ENCODE results near the gene RSPH3.
"Not testable (repeated sequence)": the region's sequence is repeated elsewhere in the genome, so short reads cannot be mapped to it uniquely, and the experiment has no call there.

RSPH3 gene, protein sequence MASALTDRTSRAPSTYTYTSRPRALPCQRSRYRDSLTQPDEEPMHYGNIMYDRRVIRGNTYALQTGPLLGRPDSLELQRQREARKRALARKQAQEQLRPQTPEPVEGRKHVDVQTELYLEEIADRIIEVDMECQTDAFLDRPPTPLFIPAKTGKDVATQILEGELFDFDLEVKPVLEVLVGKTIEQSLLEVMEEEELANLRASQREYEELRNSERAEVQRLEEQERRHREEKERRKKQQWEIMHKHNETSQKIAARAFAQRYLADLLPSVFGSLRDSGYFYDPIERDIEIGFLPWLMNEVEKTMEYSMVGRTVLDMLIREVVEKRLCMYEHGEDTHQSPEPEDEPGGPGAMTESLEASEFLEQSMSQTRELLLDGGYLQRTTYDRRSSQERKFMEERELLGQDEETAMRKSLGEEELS

DNA sequence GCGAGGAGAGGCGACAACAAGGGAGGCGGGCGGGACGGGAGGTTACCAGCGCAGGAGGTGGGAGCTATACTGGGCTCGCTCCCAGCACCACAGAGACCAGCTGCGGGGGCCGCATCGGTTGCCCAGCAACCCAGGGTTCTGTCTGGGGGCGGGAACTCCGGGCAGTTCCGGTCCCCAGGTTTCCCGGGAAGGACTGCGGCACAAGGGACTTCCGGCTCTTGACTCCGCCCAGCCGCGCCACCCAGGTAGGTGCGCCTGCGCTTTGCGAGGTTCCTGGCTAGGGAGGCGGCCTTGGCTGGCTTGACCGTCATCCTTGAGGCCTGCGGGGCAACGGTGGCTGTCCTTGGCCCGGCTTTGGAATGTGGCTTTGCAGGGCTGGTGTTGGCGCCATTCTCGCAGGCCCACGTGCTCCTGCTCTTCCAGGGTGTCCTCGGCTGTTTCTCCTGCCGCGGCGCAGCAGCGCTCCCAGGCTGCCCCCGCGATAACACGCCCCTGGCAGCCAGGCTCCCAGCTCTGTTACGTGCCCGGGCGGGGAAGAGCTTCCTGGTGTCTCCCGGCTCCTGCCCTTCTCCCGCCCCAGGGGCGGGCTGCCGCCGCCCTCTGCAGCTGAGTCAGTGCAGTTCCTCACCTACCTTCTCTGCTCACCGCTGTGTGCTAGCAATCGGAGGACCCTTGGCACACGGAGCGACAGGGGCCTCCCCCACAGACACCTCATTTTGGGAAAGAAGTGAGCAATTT, at the start of gene RSPH3:
Gene RSPH3, minus strand, starts transcription at position 537 of the 738 bp plus-strand sequence. CDS start 652 bp downstream, outside the sequence.
- DNase-seq = peak; percentile 89

DNA sequence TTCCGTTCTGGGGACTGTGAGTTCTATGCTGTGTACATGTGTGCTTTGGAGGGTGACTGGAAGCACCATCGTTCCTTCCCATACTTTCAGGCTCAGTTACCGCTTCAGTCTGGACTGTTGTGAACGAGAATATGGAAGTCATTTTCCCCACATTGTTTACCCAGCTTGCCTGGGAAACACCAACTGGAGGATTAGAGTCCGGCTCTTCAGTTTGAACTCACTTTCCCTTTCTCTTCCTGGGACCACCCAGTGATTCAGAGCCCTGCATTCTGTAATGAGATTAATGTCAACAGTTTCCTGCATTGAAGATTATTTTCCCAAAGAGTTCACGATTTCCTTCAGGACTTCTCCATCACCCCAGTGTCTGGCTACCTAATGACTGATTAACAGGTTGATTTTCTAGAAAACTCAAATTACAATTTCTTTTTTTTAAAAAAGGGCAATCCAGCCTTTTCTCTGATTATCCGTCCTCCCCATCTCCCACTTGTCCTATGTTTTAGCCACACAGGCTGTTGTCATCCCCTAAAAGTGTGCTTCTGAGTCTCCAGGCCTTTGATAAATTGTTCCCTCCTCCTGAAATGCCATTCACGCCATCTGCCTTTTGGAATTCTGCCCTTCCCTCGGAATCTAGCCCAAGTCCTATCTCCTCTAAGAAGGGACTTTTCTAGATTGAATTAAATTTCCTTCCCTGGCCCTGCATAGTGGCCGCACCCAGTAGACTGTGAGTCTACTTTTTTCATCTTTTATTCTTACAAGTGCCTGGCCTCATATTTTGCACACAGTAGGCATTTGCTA, 48.1 kb upstream of the RSPH3 start:
- no peak for DNase-seq

DNA sequence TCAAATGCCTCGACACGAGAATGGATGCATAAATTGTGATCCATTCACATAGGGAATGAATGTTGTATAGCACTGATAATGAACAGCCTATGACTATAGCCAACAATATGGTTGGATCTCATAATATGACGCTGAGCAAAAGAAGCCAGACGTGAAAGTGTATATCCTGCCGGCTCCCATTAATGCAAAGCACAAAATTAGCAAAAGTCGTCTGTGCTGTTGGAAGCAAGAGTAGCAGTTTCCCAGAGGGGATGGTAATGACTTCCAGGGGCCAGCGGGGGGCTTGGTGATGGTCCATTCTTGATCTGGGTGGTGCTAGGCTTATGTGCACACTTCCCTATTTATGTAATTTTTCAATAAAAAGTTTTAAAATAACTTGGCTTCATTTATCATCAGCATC, 45.8 kb upstream of the RSPH3 start:
- no peak for DNase-seq

DNA sequence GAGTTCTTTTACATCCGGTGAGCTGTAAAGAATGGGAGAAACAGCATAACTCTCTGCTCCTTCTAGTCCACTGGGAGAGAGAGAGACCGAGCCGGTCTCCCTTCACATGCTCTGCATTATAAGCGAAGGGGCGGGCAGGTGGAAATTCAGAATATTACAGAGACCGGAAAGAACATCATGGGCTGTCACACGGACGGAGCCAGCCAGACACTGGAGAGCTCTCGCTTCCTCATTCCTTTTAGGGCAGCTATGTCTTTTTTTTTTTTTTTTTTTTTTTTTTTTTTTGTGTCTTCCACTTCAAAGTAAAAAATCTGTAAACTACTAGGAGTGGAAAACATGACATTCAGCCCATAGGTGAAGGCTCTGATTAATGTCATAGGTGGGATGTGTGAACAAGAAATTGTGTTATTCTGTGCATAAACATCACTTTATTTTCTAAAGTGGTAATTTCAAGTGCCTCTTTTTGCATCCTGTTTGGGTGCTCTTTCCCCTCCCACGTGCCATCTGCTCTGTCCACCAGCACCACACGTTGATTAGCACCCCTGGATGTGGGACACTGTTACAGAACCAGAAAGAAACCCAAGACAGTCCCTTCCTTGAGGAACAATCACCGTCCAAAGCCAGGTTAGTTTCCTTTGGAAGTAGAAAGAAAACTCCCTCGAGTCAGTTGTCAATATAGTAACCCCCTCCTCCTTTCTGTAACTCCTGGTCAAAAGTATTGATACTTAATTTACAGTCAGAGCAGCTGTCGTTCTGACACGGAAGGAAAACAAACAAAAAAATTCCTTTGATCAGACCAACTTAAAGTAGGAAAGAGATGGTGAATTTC, 45.1 kb upstream of the RSPH3 start, which contains the start of gene TAGAP:
Gene TAGAP, minus strand, starts transcription at position 93 of the 829 bp plus-strand sequence. CDS start 845 bp downstream, outside the sequence.
- peak; percentile 93 for DNase-seq

DNA sequence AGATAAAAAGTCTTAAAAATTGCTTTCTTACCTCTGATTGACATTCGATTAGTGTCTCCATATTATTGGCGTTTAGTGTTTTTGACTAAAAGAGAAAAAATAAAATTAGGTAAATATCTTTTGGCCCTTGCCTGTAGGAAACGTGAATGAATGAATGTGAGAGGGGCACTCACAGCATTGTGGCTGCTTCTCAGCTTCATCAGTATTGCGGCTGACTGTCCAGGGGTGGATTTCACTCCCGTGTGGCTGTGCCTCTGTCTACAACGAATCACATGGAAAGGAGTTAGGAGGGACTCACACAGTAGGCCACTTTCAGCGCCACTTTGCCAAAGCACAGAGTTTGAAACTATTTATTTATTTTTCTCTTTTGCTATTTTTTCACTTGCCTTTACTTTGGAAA, 43.9 kb upstream of the RSPH3 start:
- DNase-seq = no peak

DNA sequence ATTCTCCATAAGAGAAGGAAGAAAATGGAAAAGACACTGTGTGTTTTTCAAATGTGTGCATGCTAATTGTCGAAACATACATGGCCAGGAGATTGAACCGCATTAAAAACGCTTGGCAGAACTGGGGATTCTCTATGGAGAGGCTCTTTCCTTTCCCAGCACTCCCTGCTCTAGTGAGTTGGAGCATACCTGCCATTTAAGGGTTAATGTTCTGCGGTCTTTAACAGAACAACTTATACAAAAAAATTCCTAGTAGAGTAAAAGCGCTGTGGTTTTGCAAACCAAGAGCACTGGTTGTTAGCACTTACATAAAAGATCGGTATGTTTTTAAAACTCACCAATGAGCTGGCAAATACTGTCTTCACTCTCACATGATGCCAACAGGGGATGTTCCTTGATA, 43.2 kb upstream of the RSPH3 start:
- peak; percentile 35 for DNase-seq

DNA sequence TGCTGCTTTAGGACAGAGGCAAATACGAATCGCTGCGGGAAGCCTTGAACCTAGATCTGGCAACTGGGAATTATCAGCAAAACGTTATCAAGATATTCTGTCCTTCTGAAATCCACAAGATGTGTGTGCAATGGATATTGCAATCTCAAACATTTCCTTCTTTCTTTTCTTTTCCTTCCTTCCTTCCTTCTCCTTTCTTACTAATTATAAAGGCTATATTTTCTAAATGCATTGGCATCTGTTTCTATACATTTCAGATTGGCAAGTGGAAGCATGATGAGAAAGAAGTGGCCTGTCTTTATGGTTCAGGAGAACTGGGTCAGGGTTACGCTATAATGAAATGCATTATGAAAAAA, 42.8 kb upstream of the RSPH3 start:
- no peak for DNase-seq

DNA sequence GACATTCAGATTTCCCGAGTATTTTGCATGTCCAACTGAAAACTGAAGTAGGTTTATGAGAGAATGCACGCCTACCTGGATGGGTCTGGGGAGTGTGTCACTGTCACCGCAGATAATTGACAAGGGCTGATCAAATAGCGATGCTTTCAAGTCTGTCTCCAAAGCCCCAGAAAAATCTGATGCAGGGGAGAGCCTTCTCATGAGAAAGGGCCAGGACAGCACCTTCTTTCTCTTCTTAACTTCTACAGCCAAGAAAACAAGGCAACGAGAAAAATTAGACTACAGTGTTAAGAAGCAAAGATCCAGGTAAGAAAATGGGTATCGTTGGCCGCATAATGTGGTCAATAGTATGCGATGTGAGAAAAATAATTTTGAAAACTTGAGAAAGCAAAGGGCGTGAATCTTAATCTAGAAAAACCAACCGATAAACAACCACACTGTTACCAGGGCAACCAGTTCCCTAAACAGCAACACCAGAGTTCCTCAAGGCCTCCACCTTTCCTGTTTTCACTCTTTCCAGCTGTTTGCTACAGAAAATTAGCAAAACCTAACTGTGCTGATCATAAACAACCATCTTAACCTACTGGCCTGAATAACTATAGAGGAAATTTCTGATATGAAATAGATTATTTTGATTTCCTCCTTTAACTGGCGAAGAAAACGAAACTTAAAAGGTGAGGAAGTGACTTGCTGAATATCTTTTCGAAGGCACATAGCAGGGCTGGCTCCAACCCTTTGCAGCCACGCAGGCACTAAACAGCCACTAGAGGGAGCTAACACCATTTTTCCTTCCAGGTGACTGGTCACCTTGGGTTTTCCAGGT, 42.2 kb upstream of the RSPH3 start:
- DNase-seq = peak; percentile 83

DNA sequence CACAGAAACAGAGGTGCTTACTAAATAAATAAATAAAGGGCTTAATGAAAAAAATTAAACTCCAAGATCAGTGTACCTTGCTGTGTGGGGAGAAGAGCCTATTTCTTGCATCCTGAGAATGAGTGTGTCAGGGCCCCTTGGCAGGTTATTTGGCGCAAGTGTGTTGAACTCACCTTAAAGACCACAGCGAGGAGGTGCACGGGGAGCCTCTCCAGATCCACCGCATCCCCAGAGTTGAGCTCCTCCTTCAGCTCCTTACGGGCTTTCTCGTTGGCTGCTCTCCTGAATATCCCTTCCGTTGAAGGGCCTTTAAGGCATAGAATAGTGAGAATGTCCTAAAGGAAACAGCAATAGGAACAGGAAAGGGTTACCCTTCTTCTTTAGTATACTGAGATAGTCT, 41.2 kb upstream of the RSPH3 start:
- DNase-seq = no peak

DNA sequence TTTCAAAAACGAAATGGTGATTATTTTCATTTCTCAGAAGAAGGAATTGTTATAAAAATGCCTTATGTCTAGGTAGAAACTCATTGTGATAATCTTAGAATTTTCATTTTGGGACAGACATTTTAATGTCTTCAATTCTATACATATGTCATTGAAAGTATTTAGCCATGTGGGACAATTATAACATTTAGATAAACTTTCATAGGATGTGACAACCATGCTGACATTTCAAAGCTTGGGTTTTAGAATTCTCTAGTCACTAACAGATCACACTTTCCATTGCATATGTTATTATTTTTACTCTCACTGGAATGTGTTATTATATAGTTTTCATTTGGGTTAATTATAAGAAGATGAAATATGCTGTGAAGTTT, 39.9 kb upstream of the RSPH3 start:
- no peak for DNase-seq

DNA sequence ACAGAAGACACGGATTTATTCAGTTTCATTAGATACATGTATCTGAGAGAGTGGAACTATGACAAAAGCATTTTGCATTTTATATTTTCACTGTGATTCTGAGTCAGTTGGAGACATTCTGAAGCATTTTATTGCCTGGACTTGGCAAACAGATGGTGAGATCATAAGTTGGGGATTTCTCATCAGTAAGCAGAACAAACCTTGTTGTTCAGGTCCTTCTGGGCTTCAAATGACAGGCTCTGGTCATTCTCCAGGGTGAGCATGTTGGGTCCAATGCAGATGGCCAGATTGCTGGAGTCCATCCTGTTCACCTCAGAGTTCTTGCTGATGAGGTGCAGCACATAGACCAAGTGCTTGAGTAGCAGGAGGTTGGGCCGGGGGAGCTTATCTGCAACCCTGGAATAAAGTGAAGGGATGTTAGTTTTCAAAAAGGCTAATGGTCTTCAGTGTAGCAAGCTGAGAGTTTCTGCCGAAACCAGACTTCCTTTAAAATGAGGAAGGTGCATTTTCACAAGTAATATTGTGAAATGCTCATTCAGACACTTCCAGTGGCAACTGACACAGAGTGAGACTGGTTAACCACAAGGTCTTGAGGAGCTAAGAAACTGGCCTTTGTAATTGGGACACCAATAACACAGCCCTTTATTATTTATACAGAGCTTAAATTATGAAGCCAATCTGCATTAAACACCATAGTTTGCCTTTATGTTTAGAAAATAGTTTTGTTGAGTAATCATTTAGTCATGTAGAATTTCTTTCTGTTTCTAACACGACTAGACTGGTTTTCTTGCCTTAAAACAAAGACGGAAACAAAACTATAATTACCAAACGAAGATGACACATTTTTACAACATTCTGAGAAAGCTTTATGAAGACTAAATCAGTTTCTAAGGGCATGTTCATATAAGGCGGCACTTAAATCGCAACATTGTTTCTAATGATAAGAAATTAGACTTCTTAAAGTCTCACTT, 39.2 kb upstream of the RSPH3 start:
- DNase-seq = peak; percentile 100

DNA sequence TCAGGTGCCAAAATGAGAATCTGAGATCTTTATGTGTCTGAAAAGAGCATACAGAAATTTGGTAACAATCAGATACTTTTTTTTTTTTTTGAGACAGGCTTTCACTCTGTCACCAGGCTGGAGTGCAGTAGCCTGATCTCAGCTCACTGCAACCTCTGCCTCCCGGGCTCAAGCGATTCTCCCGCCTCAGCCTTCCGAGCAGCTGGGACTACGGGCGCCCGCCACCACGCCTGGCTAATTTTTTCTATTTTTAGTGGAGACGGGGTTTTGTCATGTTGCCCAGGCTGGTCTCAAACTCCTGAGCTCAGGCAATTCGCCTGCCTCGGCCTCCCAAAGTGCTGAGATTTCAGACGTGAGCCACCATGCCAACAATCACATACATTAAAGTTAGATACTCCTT, 38.3 kb upstream of the RSPH3 start:
- DNase-seq = peak; percentile 4

DNA sequence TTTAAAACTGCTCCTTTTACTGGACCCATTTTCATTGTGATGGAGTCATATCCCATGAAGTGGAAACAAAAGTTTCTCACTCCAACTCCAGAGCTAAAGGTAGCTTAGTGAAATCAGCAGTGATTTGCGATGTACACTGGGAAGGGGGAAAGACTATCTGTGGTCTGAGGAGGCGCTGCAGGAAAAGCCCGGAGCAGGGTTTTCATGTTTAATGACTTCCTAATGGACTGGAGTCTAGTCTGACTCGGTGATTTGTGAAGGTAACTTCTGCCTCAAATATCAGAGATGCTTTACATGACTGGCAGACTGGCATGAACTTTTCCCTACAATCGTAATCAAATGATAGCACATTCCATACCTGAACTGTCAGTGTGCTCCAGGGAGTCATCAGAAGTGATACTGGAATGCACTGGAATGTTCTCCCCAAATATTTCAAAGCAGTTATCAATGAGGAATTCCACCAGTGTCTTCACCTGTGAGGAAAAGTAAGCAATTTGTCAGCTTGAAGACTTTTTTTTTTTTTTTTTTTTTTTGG, 37.8 kb upstream of the RSPH3 start:
- DNase-seq = no peak

DNA sequence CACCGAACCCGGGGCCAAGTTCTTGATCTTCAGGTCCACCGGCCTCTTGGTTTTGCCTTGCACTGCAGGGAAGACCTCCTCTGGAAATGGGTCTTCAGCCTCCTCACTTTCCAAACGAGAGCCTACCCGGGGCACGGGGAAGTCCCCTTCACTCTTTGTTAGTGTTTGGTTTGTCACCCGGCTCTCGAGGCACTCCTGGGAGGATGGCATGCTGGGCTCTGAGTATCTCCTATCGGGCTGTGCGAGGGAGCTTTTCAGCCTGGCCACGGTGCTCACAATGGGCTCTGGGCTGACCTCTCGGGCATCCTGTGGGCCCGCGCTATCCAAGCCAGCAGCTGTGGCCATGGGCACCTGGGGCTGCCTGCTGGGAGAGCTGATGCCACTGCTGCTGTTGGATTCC, 36.7 kb upstream of the RSPH3 start:
- no peak for DNase-seq

DNA sequence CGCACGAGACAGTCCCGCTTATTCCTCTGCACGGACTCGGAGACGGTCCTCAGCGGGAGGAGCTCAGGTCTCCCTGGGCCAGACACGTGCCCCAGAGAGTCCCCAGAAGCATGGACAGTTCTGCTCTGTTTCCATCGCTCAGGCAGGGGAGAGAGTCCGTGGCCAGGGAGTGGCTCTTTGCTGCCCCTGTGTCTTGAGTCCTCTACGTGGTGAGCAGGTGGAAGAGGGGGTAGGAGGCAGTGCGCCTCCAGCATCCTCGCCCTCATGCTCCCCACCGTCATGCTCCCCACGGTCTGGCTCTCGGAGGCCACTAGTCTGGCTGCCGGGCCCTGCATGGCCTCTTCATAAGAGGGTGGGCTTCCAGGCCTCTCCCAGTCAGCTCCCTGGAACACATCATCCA, 35.9 kb upstream of the RSPH3 start:
- DNase-seq = no peak

DNA sequence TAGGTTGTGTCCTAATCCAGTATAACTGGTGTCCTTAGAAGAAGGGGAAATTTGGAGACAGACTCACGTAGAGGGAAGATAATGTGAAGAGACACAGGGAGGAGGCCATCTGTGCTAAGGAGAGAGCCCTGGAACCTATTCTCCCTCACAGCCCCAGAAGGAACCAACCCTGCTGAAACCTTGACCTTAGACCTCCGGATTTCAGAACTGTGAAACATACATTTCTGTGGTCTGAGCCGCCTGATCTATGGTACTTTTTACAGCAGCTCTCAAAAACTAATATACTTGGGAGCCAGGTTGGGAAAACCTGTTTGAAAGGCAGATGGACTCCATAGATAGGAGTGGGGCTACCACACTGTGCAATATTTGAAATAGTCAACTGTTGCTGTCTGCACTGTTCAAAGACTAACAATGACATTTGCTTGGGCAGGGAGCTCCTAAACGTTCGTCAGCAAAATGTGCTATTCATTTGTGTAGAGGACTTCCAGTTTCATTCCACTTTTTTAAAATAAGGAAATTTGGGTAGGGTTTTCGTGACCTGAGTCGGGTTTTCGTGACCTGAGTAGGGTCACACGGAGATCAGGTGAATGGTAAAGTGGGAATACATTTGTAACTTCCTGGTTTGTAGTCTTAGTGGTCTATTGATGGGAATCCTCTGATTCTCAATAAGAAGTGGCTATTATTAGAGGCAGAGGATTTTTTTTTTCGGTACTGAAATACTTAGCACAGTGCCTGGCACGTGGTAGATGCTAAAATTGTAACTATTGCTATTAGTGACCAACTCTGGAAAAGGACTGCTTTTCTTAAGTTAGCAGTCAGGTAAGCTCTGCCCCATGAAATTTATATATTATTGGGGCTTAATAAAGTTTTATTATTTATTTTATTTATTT, 33.4 kb upstream of the RSPH3 start:
- DNase-seq = peak; percentile 58

DNA sequence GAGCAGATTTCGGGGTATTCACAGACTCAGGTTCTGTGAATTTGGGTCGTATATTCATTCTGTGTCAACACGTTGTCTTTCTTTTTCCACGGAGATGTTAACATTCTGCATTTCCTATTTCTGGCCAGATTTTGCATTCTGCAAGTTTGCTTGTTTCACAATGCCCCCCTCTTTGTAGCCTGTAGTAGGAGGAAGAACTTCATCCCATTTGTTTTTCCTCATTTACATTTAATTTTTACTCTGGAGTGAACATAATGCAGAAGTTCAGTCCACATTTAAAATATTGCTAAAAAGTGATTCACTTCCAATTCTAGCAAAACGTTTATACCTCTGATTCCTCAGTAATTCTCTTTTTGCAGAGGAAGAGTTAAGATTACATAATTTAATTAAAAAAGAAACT, 31.8 kb upstream of the RSPH3 start:
- DNase-seq = peak; percentile 37

DNA sequence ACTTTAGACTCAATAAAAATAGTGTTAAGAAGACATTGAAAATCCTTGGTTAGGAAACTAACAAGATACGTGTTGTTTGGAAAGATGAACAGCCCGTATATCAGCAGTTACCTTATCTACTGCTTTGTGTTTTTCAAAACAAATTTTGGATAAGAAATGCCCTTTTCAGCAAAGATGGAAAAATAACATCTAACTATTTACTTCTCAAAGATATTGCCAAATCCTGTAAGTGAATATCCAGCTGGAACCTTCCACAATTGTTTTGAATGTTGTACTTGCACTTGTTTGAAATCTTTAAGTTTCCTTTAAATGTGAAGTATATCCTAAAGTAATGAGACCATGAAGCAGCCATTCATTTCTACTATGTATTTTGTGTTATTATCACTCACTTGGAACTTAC, 30.2 kb upstream of the RSPH3 start:
- DNase-seq = no peak

DNA sequence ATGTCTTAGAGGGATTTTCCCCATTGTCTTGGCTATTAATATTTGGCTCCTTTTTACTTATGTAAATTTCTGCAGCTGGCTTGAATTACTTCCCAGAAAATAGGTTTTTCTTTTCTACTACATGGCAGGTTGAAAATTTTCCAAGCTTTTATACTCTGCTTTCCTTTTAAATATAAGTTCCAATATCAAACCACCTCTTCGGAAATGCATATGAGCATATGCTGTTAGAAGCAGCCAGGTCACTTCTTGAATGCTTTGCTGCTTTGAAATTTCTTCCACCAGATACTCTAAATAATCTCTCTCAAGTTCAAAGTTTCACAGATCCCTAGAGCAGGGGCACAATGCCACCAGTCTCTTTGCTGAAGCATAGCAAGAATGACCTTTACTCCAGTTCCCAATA, 25.2 kb upstream of the RSPH3 start:
- not testable (repeated sequence) for DNase-seq
